A549 (cell line): ENCODE results near the gene MBP.

Experiments
- CEBPB ChIP-seq, 2 experiments: fragments of >200 bp in 1 of 2; sonication (Bioruptor Twin) in 1 of 2; formaldehyde crosslinking in 1 of 2; IDR thresholded peaks; 2 replicates each; pipeline ENCODE4 v1.6.1; 2012 to 2016
- CTCF ChIP-seq: fragments of >200 bp; sonication (Bioruptor Twin); formaldehyde crosslinking; IDR thresholded peaks from 3 replicates; pipeline ENCODE4 v1.5.1; 2016
- EHMT2 ChIP-seq: fragments of 200-600 bp; sonication (generic); IDR thresholded peaks from 2 replicates; pipeline ENCODE4 v1.6.1; 2016; ENCODE audit warnings: antibody characterized with exemption, low read depth, mild to moderate bottlenecking, moderate library complexity
- ESRRA ChIP-seq: fragments of 150-350 bp; IDR thresholded peaks from 2 replicates; pipeline ENCODE4 v1.6.1; 2014; ENCODE audit warnings: mild to moderate bottlenecking, low read length, borderline replicate concordance
- GATA3 ChIP-seq: IDR thresholded peaks from 2 replicates; pipeline ENCODE4 v1.6.1; 2012; ENCODE audit warnings: borderline replicate concordance
- KDM1A ChIP-seq: fragments of 200-600 bp; sonication (generic); IDR thresholded peaks from 2 replicates; pipeline ENCODE4 v1.6.1; 2016; ENCODE audit warnings: low read depth, mild to moderate bottlenecking
- MAFK ChIP-seq: fragments of 450-650 bp; IDR thresholded peaks from 2 replicates; pipeline ENCODE4 v1.6.1; 2014; ENCODE audit not compliant: partially characterized antibody
- MYC ChIP-seq: IDR thresholded peaks from 2 replicates; pipeline ENCODE4 v1.6.1; 2012; ENCODE audit warnings: mild to moderate bottlenecking, inconsistent platforms, low read length, improper control_type of control experiment, borderline replicate concordance
- POLR2A ChIP-seq: IDR thresholded peaks from 2 replicates; pipeline ENCODE4 v1.6.1; 2012; ENCODE audit warnings: mild to moderate bottlenecking, low read length
- RFX5 ChIP-seq: fragments of 450-650 bp; IDR thresholded peaks from 2 replicates; pipeline ENCODE4 v1.7.1; 2014; ENCODE audit warnings: antibody characterized with exemption, mild to moderate bottlenecking, moderate library complexity
- TF ChIP-seq, protein P1 (sequence below): IDR thresholded peaks from 2 replicates; pipeline ENCODE4 v1.6.1; 2012

DNA sequence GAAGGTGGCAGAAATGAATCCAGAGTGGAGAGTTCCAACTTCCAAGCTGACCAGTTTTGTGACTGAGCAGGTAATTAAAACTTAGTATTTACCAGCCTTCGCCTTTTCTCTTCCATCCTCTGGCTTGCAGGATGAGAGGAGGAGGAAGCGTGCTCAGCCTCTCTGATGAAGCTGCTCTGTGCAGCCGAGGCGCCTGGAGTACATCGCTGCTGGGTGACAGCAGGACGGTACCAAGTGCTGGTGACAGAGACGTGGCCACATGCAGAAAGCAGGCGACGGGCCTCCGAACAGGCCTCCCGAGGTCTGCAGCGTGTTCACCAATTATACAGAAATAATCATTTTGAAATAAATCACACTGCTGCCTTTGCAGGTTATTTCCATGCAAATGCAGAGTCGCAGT lies 95.0 kb downstream of the MBP start:
- TF ChIP-seq CTCF (no peak), CEBPB (IDR thresholded peaks at IDR 0.05) (no peak), RFX5 (no peak), KDM1A (no peak), MYC (no peak), MAFK (no peak), GATA3 (no peak), ESRRA (no peak), EHMT2 (no peak), POLR2A (no peak)
- TF ChIP-seq, protein P1, sequence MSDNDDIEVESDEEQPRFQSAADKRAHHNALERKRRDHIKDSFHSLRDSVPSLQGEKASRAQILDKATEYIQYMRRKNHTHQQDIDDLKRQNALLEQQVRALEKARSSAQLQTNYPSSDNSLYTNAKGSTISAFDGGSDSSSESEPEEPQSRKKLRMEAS = no peak
